Posterior cingulate gyrus (tissue), 11 donors: ENCODE measurements around the gene MYOCD.

Experiments
- DNase-seq, 10 donors: peaks; one replicate each; pipeline versions ENCODE4 v3.0.0 to v3.0.0-alpha.2; 2020 to 2021; ENCODE audit warnings: mixed read lengths in 3 of 10
- intact Hi-C: fragments of 100-400 bp; cut with DNase I; formaldehyde crosslinking; loops from one replicate; pipeline ENCODE4 v1.15.1; 2023

Gene MYOCD

DNA sequence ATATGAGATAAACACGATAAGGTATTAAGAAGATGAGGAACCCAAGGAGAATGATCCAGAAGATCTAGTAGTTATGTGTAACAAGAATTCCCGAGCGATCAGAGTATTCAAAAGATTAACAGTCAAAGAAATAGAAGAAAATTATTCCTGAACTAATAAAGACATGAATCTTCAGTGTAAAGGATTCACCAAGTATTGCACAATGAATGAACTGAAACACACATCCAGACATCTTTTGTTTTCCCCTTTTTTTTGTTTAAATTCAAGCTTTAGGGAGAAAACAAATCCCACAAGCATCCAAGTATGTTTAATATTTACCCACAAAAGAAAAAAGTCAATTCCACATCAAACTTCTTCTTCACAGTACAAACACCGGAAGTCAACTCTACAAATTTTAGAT is 23.7 kb upstream of the MYOCD start:
- DNase-seq, result no peak
- intact Hi-C loops, result no loop called here

DNA sequence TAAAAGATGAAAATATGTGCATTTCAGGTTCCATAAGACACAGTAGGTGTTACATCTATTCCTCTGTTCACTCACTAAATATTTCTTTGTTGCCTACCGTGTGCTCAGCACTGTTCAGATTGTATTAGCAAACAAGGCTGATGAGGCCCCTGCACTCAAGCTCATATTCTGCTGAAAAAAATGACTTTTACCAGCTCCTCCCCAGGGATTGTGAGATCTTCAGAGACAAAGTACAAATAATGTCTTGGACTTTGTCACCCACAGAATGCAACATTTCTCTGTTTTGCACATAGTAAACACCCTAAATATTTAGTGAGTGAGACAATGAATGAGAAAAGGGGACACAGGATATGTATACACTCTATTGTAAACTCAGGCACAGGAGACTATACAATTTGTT is 21.9 kb upstream of the MYOCD start:
- intact Hi-C loops, result no loop called here
- DNase-seq, result no peak

DNA sequence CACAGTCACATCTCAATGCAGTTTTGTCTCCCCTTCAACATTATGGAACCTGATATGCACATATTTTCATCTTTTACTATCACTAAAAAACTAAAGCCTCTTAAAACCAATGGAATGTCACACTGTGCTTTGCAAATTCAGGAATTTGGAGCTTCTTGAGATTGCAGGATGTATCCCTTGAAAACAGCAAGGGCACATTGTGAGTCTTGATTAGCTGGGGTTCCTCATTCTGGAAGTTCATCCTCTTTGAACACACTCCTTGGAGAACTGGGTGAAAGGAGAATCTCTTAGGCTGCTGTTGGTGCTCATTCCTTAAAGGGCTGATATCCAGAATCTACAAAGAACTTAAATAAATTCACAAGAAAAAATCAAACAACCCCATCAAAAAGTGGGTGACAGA is 21.1 kb upstream of the MYOCD start:
- DNase-seq, result no peak
- intact Hi-C loops, result no loop called here

DNA sequence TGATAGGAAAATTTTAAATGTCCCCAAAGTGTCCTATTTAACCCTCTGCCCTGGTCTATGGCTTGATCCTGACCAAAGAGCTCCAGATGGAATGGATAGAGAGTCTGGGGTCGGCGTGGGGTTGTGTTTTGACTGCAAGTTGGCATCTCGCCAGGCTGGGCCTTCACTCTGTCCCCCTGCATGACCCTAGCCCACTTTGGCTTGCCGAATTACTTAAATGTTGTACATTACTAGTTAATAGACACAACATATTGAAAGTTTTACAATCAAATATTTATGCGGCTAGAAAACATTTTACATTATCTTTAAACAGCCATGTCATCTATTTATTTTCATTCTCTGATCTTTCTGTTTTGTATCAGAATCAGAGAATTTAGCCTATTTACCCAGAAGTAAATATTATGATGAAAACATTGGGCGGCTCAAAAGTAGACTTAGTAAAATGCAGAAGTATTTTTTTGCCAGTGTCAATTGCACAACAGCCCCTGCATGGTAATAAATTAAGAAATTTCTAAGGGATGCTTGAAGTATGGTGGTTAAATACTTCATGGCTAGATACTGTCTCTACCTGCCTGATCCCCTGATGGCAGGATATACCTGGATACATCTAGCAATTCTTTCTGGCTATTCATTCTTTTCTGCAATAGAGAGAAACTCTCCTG is 18.8 kb upstream of the MYOCD start:
- intact Hi-C loops, result no loop called here
- DNase-seq, result no peak

DNA sequence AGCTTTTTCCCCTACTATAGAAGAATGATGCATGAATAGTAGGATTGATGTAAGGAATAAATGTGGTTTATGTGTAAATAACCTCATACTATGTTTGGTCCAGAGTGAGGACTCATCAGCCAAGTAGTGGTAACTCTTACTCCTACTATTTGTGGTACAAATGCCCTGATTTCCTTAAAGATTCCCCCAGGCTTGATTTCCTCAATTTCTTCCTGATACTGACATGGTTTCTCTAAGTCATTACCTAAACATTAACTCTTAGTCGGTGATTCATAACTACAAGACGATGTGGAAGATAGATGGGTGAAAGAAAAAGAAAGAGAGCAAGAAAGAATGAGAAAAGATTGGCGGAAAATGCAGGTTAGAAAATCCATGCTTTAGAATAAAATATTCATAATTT is 17.2 kb upstream of the MYOCD start:
- intact Hi-C loops, result no loop called here
- no peak for DNase-seq

DNA sequence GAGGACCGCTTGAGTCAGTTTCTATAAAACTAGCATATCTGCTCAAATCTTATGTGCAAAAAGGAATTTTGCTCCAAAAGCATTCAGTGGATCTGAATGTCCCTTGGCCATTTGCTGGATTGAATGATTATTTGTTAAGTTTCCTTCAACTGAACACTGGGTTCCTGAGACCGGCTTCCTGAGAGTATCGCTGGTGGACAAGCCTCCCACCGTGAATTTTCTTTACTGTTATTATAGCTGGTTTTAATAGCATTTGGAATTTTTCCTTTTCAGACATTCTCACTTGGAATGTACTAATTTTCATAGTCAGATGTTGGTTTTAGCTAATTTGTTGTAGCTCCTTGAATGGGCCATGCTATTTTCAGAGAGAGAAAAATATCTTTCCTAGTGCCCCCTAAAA is 9.8 kb upstream of the MYOCD start:
- intact Hi-C loops, result no loop called here

DNA sequence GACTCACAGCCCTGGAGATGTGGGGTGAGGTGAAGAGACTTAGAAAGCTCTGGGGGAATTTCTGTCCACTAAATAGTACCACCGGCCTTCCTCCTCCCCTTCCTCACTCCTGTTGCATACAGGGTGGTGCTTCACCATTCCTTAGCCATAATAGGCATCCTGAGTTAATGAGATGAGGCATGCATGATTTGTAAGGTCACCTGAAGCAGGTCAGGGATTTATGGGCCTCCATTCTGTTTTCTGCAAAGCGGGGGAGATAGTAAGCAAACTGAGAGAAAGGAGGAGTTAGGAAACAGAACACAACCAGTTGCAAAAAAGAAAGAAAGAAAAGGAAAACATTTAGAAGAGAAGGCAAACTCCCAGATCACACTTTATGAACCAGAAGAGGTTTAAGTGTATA is 9.3 kb upstream of the MYOCD start:
- intact Hi-C loops, result no loop called here
- DNase-seq, result no peak

More for the DNA sequence above, 9.8 kb upstream of the MYOCD start:
- no peak for DNase-seq

DNA sequence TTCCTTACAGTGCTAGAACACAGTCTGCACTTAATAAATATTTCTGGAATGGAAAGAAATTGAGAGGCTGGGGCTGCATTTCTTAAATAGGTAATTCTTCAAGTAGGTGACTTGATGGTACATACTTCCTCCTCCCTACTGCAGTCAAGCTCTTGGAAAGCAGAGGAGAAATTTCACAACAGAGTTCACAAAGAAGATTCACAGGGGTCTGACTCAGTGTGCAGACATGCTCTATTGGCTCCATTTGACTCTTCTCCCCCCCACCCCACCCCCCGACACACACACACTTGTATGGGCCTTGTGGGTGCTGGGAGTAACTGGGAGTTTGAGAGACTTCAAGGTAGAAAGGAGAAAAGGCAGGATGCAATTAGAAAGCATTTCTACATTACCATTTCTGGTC is 6.2 kb upstream of the MYOCD start:
- no peak for DNase-seq
- intact Hi-C loops, result no loop called here

DNA sequence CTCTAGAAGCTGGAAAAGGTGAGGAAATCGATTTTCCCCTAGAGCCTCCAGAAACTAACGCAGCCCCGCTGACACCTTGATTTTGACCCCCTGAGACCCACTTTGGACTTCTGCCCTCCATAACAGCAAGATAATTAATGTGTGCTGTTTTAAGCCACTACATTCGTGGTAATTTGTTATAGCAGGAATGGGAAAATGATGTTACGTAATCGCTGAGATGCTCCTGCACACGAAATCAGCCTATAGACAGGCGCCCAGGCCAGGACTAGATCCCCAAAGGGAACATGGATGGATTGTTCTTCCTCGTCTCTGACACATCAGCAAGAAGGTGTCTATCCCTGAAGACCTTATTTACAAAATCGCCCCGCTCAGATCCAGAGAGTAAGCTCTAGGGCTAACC is 1.4 kb upstream of the MYOCD start:
- no peak for DNase-seq
- intact Hi-C loops, result loop anchor here (10.0 kb wide), 1 partner anchor 119 kb away; no protein-coding TSS in a partner anchor

DNA sequence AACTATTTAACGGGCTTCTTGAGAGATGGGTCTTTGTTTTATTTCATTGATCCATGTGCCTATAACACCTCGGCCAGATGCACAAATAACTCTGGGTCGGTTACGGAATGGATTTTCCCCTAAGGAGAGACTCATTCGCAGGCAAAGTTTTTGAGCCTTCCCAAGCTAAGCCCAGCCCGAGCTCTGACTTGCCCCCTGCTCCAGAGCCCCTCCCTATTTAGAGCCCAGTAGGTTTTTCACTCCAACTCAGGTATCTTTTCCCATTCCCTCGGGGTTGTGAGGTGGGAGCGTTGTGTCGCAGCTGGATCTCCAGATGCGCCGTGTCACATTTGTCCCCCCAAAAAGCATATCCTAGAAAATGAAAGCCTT is 812 bp upstream of the MYOCD start:
- intact Hi-C loops, result loop anchor here (10.0 kb wide), 1 partner anchor 120 kb away; no protein-coding TSS in a partner anchor
- DNase-seq, result no peak

DNA sequence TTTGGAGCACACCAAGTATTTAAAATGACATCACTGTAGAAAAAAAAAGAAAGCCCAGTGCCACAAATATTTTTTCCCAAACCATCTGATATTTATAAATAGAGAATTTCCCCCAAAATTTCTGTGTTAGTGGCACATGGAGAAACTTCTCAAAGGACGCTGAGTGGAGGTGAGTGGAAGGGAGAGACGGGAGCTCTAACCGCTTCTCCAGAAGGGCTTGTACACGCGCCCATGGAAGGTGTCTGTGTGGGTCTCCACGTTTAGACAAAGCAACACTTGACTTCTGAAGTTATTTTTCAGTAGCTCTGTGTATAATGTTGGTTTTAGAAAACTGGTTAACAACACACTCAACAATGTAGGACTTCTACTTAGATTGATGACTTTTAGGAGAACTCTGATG is 1.0 kb downstream of the MYOCD start:
- no peak for DNase-seq
- intact Hi-C loops, result loop anchor here (2.0 to 10.0 kb wide), 3 partner anchors 122 to 486 kb away; no protein-coding TSS in a partner anchor

DNA sequence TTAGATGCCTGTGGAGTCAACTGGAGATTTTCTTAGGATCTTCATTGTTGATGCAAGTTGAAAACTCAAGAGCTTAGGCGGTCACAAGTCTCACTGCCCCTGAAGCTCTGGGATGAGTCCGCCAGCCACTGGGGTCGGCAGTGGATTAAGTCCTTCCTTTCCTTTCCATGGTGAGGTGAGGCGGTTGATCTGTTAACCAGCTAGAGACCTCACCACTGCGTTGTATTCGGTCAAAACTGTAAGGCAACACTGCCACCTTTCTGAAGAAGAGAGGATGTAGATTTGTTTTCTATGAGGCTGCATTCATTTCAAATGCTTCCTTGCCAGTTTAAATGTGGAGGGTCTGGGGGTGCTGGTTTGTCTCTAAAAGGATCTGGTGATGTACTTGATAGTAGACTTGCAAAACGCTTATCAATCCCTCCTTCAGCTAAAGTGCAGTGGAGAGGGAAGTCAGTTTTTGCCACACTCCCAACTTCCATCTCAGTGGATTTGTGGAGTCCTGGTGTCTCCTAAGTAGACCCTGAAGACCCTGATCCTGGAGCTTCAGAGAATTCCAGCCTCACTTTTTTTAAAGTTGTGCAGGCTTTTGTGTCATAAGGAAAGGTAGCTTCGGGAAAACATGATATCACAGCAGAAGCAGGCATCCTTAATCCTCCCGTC is 1.7 kb downstream of the MYOCD start:
- intact Hi-C loops, result loop anchor here (2.0 to 10.0 kb wide), 3 partner anchors 123 to 487 kb away; no protein-coding TSS in a partner anchor
- no peak for DNase-seq

DNA sequence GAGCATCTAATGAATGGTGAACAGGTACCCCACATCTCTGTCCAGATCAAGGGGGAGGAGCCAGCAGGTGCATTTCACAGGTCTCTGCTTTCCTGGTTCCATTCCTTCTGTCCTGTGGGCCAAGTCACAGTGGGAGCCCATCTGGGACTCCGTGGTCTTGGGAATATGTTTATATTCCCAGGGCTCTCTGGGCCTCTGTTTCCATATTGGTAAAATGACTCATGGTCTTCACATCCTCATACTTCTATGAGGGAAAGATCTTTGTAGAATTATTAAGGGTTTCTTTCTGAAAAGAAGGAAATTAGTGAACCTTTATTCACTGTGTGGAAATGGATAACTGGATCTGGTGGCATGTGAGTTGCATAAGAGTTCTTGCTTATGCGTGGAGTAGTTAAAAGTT is 6.2 kb downstream of the MYOCD start:
- intact Hi-C loops, result no loop called here
- no peak for DNase-seq

DNA sequence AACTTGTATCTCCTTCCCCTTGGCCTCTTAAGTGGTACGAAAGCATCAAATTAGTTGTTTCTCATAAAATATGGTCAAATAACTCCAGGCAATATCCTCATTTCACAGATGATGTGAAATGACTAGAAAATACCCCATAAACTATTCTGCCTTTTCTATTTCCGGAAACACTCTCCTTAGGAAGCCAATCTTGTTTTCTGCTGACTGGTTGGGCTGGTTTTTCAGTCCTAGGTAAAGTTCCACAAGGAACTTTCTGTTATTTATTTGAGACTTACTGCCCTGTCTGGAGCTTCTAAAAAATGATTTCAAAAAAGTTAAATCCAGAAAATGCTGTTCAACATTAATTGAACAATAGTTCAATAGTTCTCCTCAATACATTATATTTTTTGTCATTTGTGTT is 7.3 kb downstream of the MYOCD start:
- intact Hi-C loops, result no loop called here
- DNase-seq, result no peak

DNA sequence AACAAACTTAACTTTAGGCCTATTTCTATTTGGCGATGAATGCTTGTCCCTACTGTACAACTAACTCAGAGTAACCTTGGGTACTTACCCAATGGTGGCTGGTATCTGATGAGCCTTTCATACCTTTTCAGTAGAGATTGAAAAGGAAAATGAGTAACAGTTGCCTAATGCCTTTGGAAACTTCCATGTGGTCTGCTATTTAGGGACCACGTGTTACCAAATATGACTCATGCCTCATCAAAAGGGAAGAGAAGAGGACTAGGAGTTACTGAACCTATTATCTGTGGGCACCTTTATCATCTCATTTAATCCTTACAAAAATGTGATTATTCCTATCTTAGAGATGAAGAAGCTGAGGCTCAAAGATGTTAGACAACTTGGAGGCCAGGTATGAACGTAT is 8.1 kb downstream of the MYOCD start:
- intact Hi-C loops, result no loop called here
- DNase-seq, result no peak

DNA sequence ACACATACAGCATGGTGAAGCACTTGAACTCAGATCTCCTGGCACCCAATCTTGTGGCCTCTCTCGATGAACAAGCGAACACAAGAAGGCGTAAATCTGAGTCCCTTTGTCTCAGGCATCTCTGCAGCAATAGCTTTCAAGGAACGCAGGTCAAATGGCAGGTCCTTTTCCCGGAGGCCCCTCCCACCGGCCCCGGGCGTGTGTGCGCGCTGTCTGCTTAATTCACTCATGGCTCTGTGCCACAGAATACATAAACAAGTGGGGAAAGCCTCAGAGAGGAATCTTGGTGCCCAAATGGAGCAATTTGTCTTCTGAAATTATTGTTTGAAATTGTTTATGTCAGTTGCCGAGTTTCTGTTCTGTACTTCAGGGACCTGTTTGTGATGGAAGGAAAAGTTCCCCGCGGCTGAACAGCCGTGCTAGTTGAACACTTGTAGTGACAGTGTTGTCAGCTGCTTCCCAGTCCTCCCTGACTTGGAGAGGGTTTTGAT is 14.8 kb downstream of the MYOCD start:
- intact Hi-C loops, result no loop called here
- DNase-seq, result no peak

DNA sequence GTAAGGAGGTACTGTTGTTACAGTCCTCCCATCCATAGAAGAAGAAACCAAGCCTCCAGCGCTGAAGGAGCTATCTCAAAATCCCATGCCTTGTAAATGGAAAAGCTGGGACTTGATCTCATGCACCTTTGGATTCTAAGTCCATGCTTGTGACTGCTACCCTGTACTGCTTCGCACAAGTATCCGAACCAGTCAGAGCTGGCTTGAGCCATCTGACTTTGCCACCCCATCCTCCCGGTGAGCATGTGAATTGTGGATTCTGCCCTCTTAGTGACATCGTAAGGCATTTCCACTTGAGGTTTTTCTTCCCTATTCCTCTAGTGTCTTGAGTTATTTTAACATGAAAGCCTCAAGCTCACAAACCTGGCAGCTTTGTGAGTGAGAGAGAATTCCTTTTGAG is 15.3 kb downstream of the MYOCD start:
- DNase-seq, result no peak
- intact Hi-C loops, result no loop called here

DNA sequence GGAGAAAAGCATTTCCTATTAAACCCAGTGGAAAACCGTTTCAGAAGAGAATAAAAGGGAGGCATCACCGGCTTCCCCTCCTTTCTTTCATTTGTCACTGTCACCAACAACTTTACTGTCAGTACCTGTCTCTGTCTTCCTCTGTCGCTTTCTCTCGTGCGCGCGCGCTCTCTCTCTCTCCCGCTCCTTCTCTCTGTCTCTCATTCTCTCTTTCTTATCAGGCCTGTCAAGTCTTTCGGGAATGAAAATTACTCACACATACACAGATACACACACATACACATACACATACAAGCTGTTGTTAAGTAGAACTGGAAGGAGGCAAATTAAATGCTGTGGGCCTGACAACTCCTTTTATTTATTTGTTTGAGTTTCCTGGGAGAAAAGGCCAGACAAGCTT is 17.6 kb downstream of the MYOCD start:
- intact Hi-C loops, result no loop called here
- no peak for DNase-seq

DNA sequence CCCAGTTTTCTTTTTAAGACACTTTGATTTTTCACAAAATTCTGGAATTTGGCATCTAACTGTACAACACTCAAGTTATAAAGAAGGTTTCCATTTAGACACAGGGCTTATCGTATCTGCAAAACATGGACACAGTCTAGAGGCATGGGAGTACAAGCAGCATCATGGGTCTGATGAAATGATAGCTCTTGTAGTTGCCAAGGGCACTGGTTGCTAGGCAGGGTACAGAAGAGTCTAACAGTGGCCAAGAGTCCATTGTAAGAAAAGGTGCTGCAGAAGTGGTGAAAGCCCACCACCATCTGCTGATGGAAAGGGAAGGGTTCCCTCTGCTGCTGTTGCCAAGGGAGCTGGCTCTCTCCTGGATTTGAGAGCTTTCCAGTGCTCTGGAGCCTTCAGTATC is 20.8 kb downstream of the MYOCD start:
- intact Hi-C loops, result no loop called here
- DNase-seq, result no peak

DNA sequence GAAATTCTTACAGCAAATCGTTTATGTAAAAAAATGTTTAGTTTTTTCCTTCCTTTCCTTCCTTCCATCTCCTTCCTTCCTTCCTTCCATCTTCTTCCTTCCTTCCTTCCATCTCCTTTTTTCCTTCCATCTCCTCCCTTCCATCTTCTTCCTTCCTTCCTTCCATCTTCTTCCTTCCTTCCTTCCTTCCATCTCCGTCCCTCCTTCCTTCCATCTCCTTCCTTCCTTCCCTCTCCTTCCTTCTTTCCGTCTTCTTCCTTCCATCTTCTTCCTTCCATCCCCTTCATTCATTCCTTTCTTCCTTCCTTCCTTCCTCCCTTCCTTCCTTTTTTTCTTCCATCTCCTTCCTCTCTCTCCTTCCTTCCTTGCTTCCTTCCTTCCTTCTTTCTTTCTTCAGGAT is 22.7 kb downstream of the MYOCD start:
- no peak for DNase-seq

DNA sequence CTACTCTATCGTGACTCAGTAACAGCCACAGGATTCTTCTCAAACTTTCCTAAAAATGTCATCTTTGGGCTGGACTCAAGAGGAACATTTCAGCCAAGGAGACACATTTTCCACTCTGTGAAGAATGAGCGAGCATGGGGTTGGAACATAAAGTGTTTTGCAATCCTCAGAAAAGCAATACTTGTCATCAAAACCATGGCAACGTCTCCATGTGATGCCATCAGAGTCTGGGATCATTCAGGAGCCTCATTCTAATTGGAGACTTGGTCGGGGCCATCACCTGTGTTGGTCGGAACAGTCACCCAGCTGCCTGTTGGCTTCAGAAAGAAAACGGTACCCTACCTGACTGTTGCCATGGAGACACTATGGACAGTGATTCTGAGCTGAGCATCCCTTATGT is 25.5 kb downstream of the MYOCD start:
- intact Hi-C loops, result no loop called here
- peak in 2 of 10 donors; percentile 9 to 13 for DNase-seq

More for the DNA sequence above, 22.7 kb downstream of the MYOCD start:
- intact Hi-C loops, result no loop called here

DNA sequence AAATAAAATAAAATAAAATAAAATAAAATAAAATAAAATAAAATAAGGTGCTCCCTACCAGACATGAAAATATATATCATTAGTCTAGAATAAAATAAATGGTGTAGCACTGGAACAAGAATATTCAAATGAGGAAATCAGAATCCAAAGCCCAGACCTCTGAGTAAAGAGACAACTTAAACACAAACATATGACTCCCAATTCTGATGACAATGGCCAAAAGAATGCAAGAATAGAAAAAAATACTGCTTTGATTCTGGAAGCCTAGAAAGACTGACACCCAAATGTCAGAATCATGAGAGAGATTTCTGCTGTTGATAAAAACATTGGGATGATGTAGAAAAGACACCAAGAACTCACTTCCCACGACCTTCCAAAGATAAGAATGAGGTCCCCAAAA is 27.9 kb downstream of the MYOCD start:
- intact Hi-C loops, result no loop called here
- no peak for DNase-seq
